H1 (cell line): ENCODE data around the gene RBM34. TPM values are rescaled to one million over a fixed set of nuclear protein-coding genes. Genes with fewer than 3 reads are reported as not detected.

Experiments
- CTCF ChIA-PET: fragments of 300-600 bp; sonication (Branson Sonifier 250); formaldehyde crosslinking; loops from one replicate; lab custom pipeline; 2021; ENCODE audit not compliant: partially characterized antibody; lab: Charles Lee
- POLR2A ChIA-PET: fragments of 300-600 bp; sonication (Branson Sonifier 250); formaldehyde crosslinking; loops from one replicate; lab custom pipeline; 2021; ENCODE audit warnings: inconsistent platforms; ENCODE audit not compliant: partially characterized antibody; lab: Charles Lee
- DNase-seq, 2 experiments: peaks; one replicate each; pipeline versions ENCODE4 v3.0.0 to v3.0.0-alpha.2; 2010 to 2022; ENCODE audit warnings: low spot score in 2 of 2, low read depth in 1 of 2, mixed read lengths in 1 of 2
- FAIRE-seq: peaks from 2 replicates; lab custom pipeline; 2011; peaks lifted over from hg19 to GRCh38; lab: Jason Lieb, UNC
- H2AFZ ChIP-seq: 2 replicates; pipeline ENCODE4 v1.8.1; 2012; ENCODE audit warnings: low read length, inconsistent platforms
- H2AK5ac ChIP-seq: 2 replicates; pipeline ENCODE4 v1.6.1; 2013; ENCODE audit warnings: low read depth, low read length
- H2BK120ac ChIP-seq: replicated peaks from 2 replicates; pipeline ENCODE3; 2013; ENCODE audit warnings: low read depth, low read length, inconsistent platforms
- H2BK12ac ChIP-seq: 2 replicates; pipeline ENCODE4 v1.6.1; 2013; ENCODE audit warnings: low read depth, low read length
- H2BK15ac ChIP-seq: 2 replicates; pipeline ENCODE4 v1.6.1; 2013; ENCODE audit warnings: low read length
- H2BK20ac ChIP-seq: 2 replicates; pipeline ENCODE4 v1.6.1; 2013; ENCODE audit warnings: low read length
- H2BK5ac ChIP-seq: 2 replicates; pipeline ENCODE4 v1.6.1; 2013; ENCODE audit warnings: low read depth, low read length
- H3K14ac ChIP-seq: 2 replicates; pipeline ENCODE4 v1.6.1; 2013; ENCODE audit warnings: inconsistent platforms; ENCODE audit not compliant: insufficient read length
- H3K18ac ChIP-seq: 2 replicates; pipeline ENCODE4 v1.6.1; 2013; ENCODE audit warnings: low read length; ENCODE audit errors: extremely low read depth
- H3K23ac ChIP-seq: 2 replicates; pipeline ENCODE4 v1.6.1; 2013; ENCODE audit warnings: inconsistent platforms; ENCODE audit not compliant: insufficient read length
- H3K23me2 ChIP-seq: 2 replicates; pipeline ENCODE4 v1.6.1; 2013; ENCODE audit warnings: low read depth, low read length
- H3K27ac ChIP-seq: 2 replicates; pipeline ENCODE4 v1.6.1; 2011; ENCODE audit warnings: low read depth, low read length, inconsistent platforms
- H3K27me3 ChIP-seq, 4 experiments: replicated peaks in 1 of 4; 1 replicate in 1 of 4; 2 replicates in 3 of 4; pipeline versions ENCODE4 v1.6.1 to v1.8.1; 2011 to 2013; ENCODE audit warnings: low read length in 3 of 4, mild to moderate bottlenecking in 3 of 4, inconsistent platforms in 2 of 4, mixed read lengths in 2 of 4, moderate library complexity in 1 of 4; ENCODE audit not compliant: control insufficient read depth in 3 of 4, insufficient read depth in 3 of 4; ENCODE audit errors: extremely low read depth in 1 of 4
- H3K36me3 ChIP-seq, 4 experiments: 2 replicates each; pipeline versions ENCODE4 v1.6.1 to v1.8.1; 2011 to 2013; ENCODE audit warnings: mild to moderate bottlenecking in 4 of 4, low read length in 3 of 4, moderate library complexity in 2 of 4, control low read depth in 1 of 4, inconsistent platforms in 1 of 4; ENCODE audit not compliant: insufficient read depth in 4 of 4, control insufficient read depth in 2 of 4
- H3K4ac ChIP-seq: replicated peaks from 2 replicates; pipeline ENCODE3; 2013; ENCODE audit warnings: low read length, low read depth, mixed read lengths, inconsistent platforms; ENCODE audit not compliant: insufficient read length
- H3K4me1 ChIP-seq, 4 experiments: replicated peaks in 1 of 4; 1 replicate in 1 of 4; 2 replicates in 3 of 4; pipeline versions ENCODE4 v1.6.1 to v1.8.1; 2011 to 2013; ENCODE audit warnings: low read length in 3 of 4, inconsistent platforms in 2 of 4, mixed read lengths in 1 of 4; ENCODE audit not compliant: insufficient read depth in 4 of 4, control insufficient read depth in 3 of 4
- H3K4me2 ChIP-seq, 2 experiments: 2 replicates each; pipeline versions ENCODE4 v1.6.1 to v1.8.1; 2011 to 2013; ENCODE audit warnings: low read depth in 2 of 2, low read length in 2 of 2, control low read depth in 1 of 2, inconsistent platforms in 1 of 2, mild to moderate bottlenecking in 1 of 2; ENCODE audit not compliant: insufficient read depth in 1 of 2
- H3K4me3 ChIP-seq, 4 experiments: fragments of 200-600, 300-600 bp in 1 of 4; sonication (generic), shearing (Covaris generic), sonication (Bioruptor Twin) in 1 of 4; 2 replicates each; pipeline versions ENCODE4 v1.5.1 to v1.8.1; 2011 to 2016; ENCODE audit warnings: low read length in 4 of 4, low read depth in 3 of 4, control low read depth in 2 of 4, inconsistent platforms in 2 of 4, mild to moderate bottlenecking in 2 of 4, mixed read lengths in 1 of 4, moderate library complexity in 1 of 4; ENCODE audit not compliant: insufficient read depth in 2 of 4; ENCODE audit errors: extremely low read depth in 1 of 4
- H3K56ac ChIP-seq: replicated peaks from 2 replicates; pipeline ENCODE3; 2013; ENCODE audit warnings: low read depth, mild to moderate bottlenecking, mixed read lengths, low read length, inconsistent platforms; ENCODE audit not compliant: insufficient read length
- H3K79me1 ChIP-seq: 2 replicates; pipeline ENCODE4 v1.6.1; 2013; ENCODE audit warnings: low read depth, low read length, control low read depth
- H3K79me2 ChIP-seq, 2 experiments: 2 replicates each; pipeline versions ENCODE4 v1.6.1 to v1.8.1; 2012 to 2013; ENCODE audit warnings: low read length in 2 of 2, mild to moderate bottlenecking in 2 of 2, inconsistent platforms in 1 of 2; ENCODE audit not compliant: insufficient read depth in 2 of 2, control insufficient read depth in 1 of 2
- H3K9ac ChIP-seq, 4 experiments: replicated peaks in 1 of 4; 1 replicate in 1 of 4; 2 replicates in 3 of 4; pipeline versions ENCODE4 v1.6.1 to v1.8.1; 2011 to 2013; ENCODE audit warnings: low read depth in 3 of 4, low read length in 3 of 4, control low read depth in 2 of 4, mild to moderate bottlenecking in 2 of 4, moderate library complexity in 2 of 4, inconsistent platforms in 1 of 4; ENCODE audit errors: extremely low read depth in 1 of 4
- H3K9me3 ChIP-seq, 2 experiments: 2 replicates each; pipeline versions ENCODE4 v1.6.1 to v1.8.1; 2012 to 2013; ENCODE audit warnings: mild to moderate bottlenecking in 2 of 2, moderate library complexity in 2 of 2, control low read depth in 1 of 2, inconsistent platforms in 1 of 2, low read depth in 1 of 2, low read length in 1 of 2, mixed read lengths in 1 of 2; ENCODE audit not compliant: insufficient read depth in 2 of 2
- H4K20me1 ChIP-seq, 2 experiments: replicated peaks in 1 of 2; 2 replicates each; pipeline versions ENCODE3 to v1.8.1; 2011 to 2013; ENCODE audit warnings: inconsistent platforms in 2 of 2, low read length in 2 of 2, mild to moderate bottlenecking in 1 of 2; ENCODE audit not compliant: insufficient read depth in 2 of 2, control insufficient read depth in 1 of 2
- H4K5ac ChIP-seq: 2 replicates; pipeline ENCODE4 v1.6.1; 2013; ENCODE audit warnings: low read length, low read depth, mixed read lengths, inconsistent platforms; ENCODE audit not compliant: insufficient read length
- H4K8ac ChIP-seq: 2 replicates; pipeline ENCODE4 v1.8.0; 2013; ENCODE audit warnings: mild to moderate bottlenecking, moderate library complexity, low read length, inconsistent platforms; ENCODE audit not compliant: insufficient read depth; ENCODE audit errors: extremely low read depth
- H4K91ac ChIP-seq: replicated peaks from 2 replicates; pipeline ENCODE3; 2013; ENCODE audit warnings: low read length, mixed read lengths, inconsistent platforms; ENCODE audit not compliant: insufficient read length
- ASH2L ChIP-seq: fragments of 200-600, 300-600 bp; sonication (generic); IDR thresholded peaks from one replicate; pipeline ENCODE4 v1.7.1; 2017; ENCODE audit warnings: low read length
- CEBPB ChIP-seq: IDR thresholded peaks from 2 replicates; pipeline ENCODE4 v1.6.1; 2012; ENCODE audit warnings: low read depth, low read length
- GTF2F1 ChIP-seq: IDR thresholded peaks from 2 replicates; pipeline ENCODE4 v1.6.1; 2012; ENCODE audit warnings: low read depth, low read length, improper control_type of control experiment, borderline replicate concordance
- KDM1A ChIP-seq: fragments of 200-600, 300-600 bp; sonication (generic); IDR thresholded peaks from 2 replicates; pipeline ENCODE4 v1.7.1; 2016; ENCODE audit warnings: mild to moderate bottlenecking, low read length, borderline replicate concordance
- KDM5A ChIP-seq: fragments of 200-600 bp; IDR thresholded peaks from 2 replicates; pipeline ENCODE4 v1.7.1; 2012; ENCODE audit warnings: mild to moderate bottlenecking, low read length, inconsistent platforms, mixed read lengths
- POLR2AphosphoS5 ChIP-seq: IDR thresholded peaks from 2 replicates; pipeline ENCODE4 v1.6.1; 2011; ENCODE audit warnings: low read depth, low read length
- RBBP5 ChIP-seq: IDR thresholded peaks from 2 replicates; pipeline ENCODE4 v1.7.1; 2012; ENCODE audit warnings: low read depth, mild to moderate bottlenecking, inconsistent platforms, low read length, moderate library complexity, borderline replicate concordance
- RFX5 ChIP-seq: IDR thresholded peaks from 2 replicates; pipeline ENCODE4 v1.6.1; 2011; ENCODE audit warnings: low read depth, low read length, improper control_type of control experiment, borderline replicate concordance
- TBP ChIP-seq: IDR thresholded peaks from 2 replicates; pipeline ENCODE4 v1.6.1; 2011; ENCODE audit warnings: low read depth, low read length, improper control_type of control experiment
- TEAD4 ChIP-seq: IDR thresholded peaks from 2 replicates; pipeline ENCODE4 v1.6.1; 2012; ENCODE audit warnings: low read depth, low read length, inconsistent platforms, mixed read lengths
- WGBS, 2 experiments: shearing (Covaris generic) in 1 of 2; methylation state at CpG; one replicate each; pipeline versions ENCODE4 v1.1.6 to v1.1.7; 2013 to 2015; ENCODE audit warnings: low lambda C conversion rate in 2 of 2, mixed read lengths in 2 of 2, inconsistent platforms in 1 of 2, low coverage in 1 of 2, missing lambda C conversion rate in 1 of 2; ENCODE audit not compliant: insufficient replicate concordance in 2 of 2, insufficient coverage in 1 of 2, insufficient read length in 1 of 2; ENCODE audit errors: extremely low coverage in 1 of 2, missing lambda C conversion rate in 1 of 2; 5-methylcytosine and 5-hydroxymethylcytosine counted together
- polyA plus RNA-seq, 7 experiments: library from polyadenylated mRNA; depleted of rRNA in 3 of 7; stranded (reverse) in 5 of 7; unstranded in 2 of 7; fragments of >200 nt in 5 of 7; fragments of 200-250 nt in 2 of 7; gene quantifications; 1 replicate in 5 of 7; 2 replicates in 1 of 7; 4 replicates in 1 of 7; pipeline versions ENCODE4 v1.2.1 to v1.2.3, GENCODE V29; 2011 to 2013; ENCODE audit warnings: missing spikeins in 2 of 7, mixed read lengths in 2 of 7
- total RNA-seq: library from RNA; stranded (reverse); fragmentation: NEBNext Ultra II Directional; extraction: Animal tissue kit (Norgen Biotek cat#: 25700); gene quantifications from 2 replicates; pipeline ENCODE4 v1.2.1, GENCODE V29; 2021
- TF ChIP-seq, protein P1 (sequence below): IDR thresholded peaks from 2 replicates; pipeline ENCODE4 v1.6.1; 2011; ENCODE audit warnings: low read depth, mild to moderate bottlenecking, low read length; ENCODE audit not compliant: insufficient read depth
- TF ChIP-seq, protein P2 (sequence below): IDR thresholded peaks from 2 replicates; pipeline ENCODE4 v1.6.1; 2012; ENCODE audit warnings: inconsistent platforms

RBM34 gene
- total and polyA plus RNA-seq, 2 of the 8 experiments (the other 6 are each of a cell fraction or from before 2014, with no cell fraction given): 18.8 to 108 TPM

GRCh38 chr1:235168375-235168774 lies 7.3 kb upstream of the RBM34 start:
- no peak for DNase-seq
- Histone ChIP-seq H2AK5ac (no peak overlapping the region), H4K20me1 (peaks cover 0 to 1% of the 10 kb centered on the region in 2 experiments), H3K4me3 (no peak overlapping the region), H3K36me3 (peaks cover 3 to 46% (median 12%) of the 10 kb centered on the region in 4 experiments; a peak in 7 of 8 replicates), H3K9ac (no peak overlapping the region), H3K27me3 (no peaks in the 10 kb centered on the region), H2AFZ (no peak overlapping the region), H4K5ac (no peak overlapping the region), H2BK15ac (no peak overlapping the region), H3K79me2 (no peaks in the 10 kb centered on the region), H4K8ac (no peak overlapping the region), H3K23ac (no peak overlapping the region), H3K79me1 (no peaks in the 10 kb centered on the region), H2BK20ac (no peak overlapping the region), H3K18ac (no peak overlapping the region), H3K27ac (no peak overlapping the region), H3K4ac (no peak overlapping the region), H3K56ac (no peak overlapping the region), H3K4me1 (no peaks in the 10 kb centered on the region), H3K4me2 (no peak overlapping the region), H3K23me2 (no peaks in the 10 kb centered on the region), H2BK5ac (no peak overlapping the region), H2BK120ac (no peak overlapping the region), H4K91ac (no peak overlapping the region), H3K9me3 (no peaks in the 10 kb centered on the region), H3K14ac (no peak overlapping the region), H2BK12ac (no peak overlapping the region)
- POLR2A ChIA-PET: interaction anchor here (0.5 to 1.0 kb wide), 2 partner anchors 39 to 275 kb away, joined by 3 to 5 read pairs; partner anchors contain the start of gene TOMM20
- TF ChIP-seq TEAD4 (no peak), KDM5A (no peak), RBBP5 (no peak), RFX5 (no peak), POLR2AphosphoS5 (no peak), ASH2L (no peak), TBP (no peak), GTF2F1 (no peak), CEBPB (no peak), KDM1A (no peak)
- TF ChIP-seq, protein P1, sequence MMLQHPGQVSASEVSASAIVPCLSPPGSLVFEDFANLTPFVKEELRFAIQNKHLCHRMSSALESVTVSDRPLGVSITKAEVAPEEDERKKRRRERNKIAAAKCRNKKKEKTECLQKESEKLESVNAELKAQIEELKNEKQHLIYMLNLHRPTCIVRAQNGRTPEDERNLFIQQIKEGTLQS: no peak
- TF ChIP-seq, protein P2, sequence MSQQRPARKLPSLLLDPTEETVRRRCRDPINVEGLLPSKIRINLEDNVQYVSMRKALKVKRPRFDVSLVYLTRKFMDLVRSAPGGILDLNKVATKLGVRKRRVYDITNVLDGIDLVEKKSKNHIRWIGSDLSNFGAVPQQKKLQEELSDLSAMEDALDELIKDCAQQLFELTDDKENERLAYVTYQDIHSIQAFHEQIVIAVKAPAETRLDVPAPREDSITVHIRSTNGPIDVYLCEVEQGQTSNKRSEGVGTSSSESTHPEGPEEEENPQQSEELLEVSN: no peak
- CTCF ChIA-PET: interaction anchor here (0.7 kb wide), 1 partner anchor 11 kb away, joined by 3 read pairs; no protein-coding TSS in a partner anchor
- WGBS, 2 experiments: 87% methylated on average over 3 of the region's 3 CpGs; no CpG with 5 or more reads in 1 of the 2 experiments
- no peak for FAIRE-seq
